ENCODE results near the gene TOR1A. TPM values are rescaled to one million over a fixed set of nuclear protein-coding genes. Genes with fewer than 3 reads are reported as not detected.

TOR1A gene
- total RNA-seq, result 10 to 100 TPM; 31.9 to 32.4 TPM

- CTCF ChIA-PET, result no interaction called here
- H3K36me3 Mint-ChIP-seq (ENCODE audit: low read depth), result peaks cover 35% of the 10 kb centered on the region
- H3K27me3 Mint-ChIP-seq, result no peaks in the 10 kb centered on the region
- TF ChIP-seq, protein P1, sequence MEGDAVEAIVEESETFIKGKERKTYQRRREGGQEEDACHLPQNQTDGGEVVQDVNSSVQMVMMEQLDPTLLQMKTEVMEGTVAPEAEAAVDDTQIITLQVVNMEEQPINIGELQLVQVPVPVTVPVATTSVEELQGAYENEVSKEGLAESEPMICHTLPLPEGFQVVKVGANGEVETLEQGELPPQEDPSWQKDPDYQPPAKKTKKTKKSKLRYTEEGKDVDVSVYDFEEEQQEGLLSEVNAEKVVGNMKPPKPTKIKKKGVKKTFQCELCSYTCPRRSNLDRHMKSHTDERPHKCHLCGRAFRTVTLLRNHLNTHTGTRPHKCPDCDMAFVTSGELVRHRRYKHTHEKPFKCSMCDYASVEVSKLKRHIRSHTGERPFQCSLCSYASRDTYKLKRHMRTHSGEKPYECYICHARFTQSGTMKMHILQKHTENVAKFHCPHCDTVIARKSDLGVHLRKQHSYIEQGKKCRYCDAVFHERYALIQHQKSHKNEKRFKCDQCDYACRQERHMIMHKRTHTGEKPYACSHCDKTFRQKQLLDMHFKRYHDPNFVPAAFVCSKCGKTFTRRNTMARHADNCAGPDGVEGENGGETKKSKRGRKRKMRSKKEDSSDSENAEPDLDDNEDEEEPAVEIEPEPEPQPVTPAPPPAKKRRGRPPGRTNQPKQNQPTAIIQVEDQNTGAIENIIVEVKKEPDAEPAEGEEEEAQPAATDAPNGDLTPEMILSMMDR (IDR thresholded peaks at IDR 0.05), result no peak
- peaks cover 12% of the 10 kb centered on the region for H3K4me1 Mint-ChIP-seq (ENCODE audit: low read depth)
- POLR2A ChIA-PET, result interaction anchor here (0.6 to 3.1 kb wide), 7 partner anchors 9 to 185 kb away, joined by 3 to 17 read pairs (median 8); partner anchors contain the start of genes C9orf78, TOR1B and USP20
- ATAC-seq (peak; percentile 92), DNase-seq (peak; percentile 97)
- intact Hi-C loops (cut with micrococcal nuclease), result no loop called here
- H3K4me3 Mint-ChIP-seq, result peak within 1 kb of the TSS; percentile 86
- peak within 1 kb of the TSS; percentile 61 for H3K27ac Mint-ChIP-seq
- H3K9me3 Mint-ChIP-seq, result no peaks in the 10 kb centered on the region
Observed at GRCh38 chr9:129823935-129824601, at the start of gene TOR1A. TSS of gene TOR1A (minus strand) at chr9:129824136. CDS start at chr9:129824085, 51 bp downstream.

- Mint-ChIP-seq H3K4me1 (ENCODE audit: low read depth) (peaks cover 58% of the 10 kb centered on the region), H3K9me3 (no peaks in the 10 kb centered on the region), H3K27ac (peak overlapping the region; percentile 94), H3K27me3 (no peaks in the 10 kb centered on the region), H3K36me3 (ENCODE audit: low read depth) (peaks cover 50% of the 10 kb centered on the region), H3K4me3 (no peak overlapping the region)
- intact Hi-C loops (cut with micrococcal nuclease), result no loop called here
- TF ChIP-seq, protein P1 (IDR thresholded peaks at IDR 0.05), result no peak
- CTCF ChIA-PET, result no interaction called here
- POLR2A ChIA-PET, result interaction anchor here (4.1 to 7.6 kb wide), 2 partner anchors 7 to 15 kb away, joined by 31 to 114 read pairs; no protein-coding TSS in a partner anchor
- ATAC-seq (no peak), DNase-seq (no peak)
Observed at GRCh38 chr9:129871046-129871445, 47.1 kb upstream of the TOR1A start.

GRCh38 chr9:129869585-129870501, 45.9 kb upstream of the TOR1A start:
- ChIA-PET CTCF (interaction anchor here (1.3 to 1.9 kb wide), 3 partner anchors 8 to 21 kb away, joined by 3 to 8 read pairs (median 4); no protein-coding TSS in a partner anchor), POLR2A (interaction anchor here (0.5 to 7.6 kb wide), 12 partner anchors 8 to 165 kb away, joined by 3 to 114 read pairs (median 4); partner anchors contain the start of genes C9orf78, TOR1A and USP20)
- no peaks in the 10 kb centered on the region for H3K27me3 Mint-ChIP-seq
- H3K4me3 Mint-ChIP-seq, result peak overlapping the region; percentile 69
- intact Hi-C loops (cut with micrococcal nuclease), result no loop called here
- no peaks in the 10 kb centered on the region for H3K9me3 Mint-ChIP-seq
- H3K36me3 Mint-ChIP-seq (ENCODE audit: low read depth), result peaks cover 60% of the 10 kb centered on the region
- ATAC-seq, result no peak
- H3K27ac Mint-ChIP-seq, result peak overlapping the region; percentile 94
- no peak for DNase-seq
- H3K4me1 Mint-ChIP-seq (ENCODE audit: low read depth), result peaks cover 69% of the 10 kb centered on the region
- TF ChIP-seq, protein P1 (IDR thresholded peaks at IDR 0.05), result no peak

DNA sequence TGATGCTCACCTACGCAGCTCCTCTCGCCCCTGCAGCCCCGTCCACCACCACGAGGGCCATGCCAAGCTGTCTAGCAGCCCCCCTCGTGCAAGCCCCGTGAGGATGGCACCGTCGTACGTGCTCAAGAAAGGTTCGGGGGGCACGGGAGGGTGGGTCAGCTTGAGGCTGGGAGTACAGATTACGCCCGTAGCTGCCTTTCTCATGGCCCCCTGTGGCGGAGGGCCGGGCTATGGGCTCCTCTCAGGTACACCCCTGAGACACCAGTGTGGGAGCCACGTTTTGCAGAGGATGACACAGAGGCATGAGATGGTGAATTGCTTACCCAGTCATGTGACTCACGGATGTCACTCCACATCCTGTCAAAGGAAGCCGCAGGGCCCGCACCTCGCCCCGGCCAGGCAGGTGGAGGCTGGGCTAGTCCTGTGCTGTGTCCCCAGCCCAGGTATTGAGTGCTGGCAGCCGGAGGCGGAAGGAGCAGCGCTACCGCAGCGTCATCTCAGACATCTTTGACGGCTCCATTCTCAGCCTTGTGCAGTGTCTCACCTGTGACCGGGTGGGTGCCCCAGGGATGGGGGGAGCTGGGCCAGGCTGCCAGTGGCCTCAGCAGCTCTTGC, 45.0 kb upstream of the TOR1A start:
- H3K27ac Mint-ChIP-seq, result peak overlapping the region; percentile 94
- ATAC-seq (peak; percentile 81), DNase-seq (peak; percentile 93)
- CTCF ChIA-PET, result interaction anchor here (1.1 to 1.9 kb wide), 4 partner anchors 9 to 34 kb away, joined by 3 to 8 read pairs (median 4); partner anchors contain the start of genes C9orf78 and USP20
- POLR2A ChIA-PET, result interaction anchor here (0.6 to 7.6 kb wide), 19 partner anchors 8 to 184 kb away, joined by 3 to 114 read pairs (median 4); partner anchors contain the start of genes C9orf78, TOR1A, TOR1B and USP20
- TF ChIP-seq, protein P1 (IDR thresholded peaks at IDR 0.05), result peak; percentile 22
- intact Hi-C loops (cut with micrococcal nuclease), result no loop called here
- H3K4me3 Mint-ChIP-seq, result peak overlapping the region; percentile 69
- peaks cover 59% of the 10 kb centered on the region for H3K36me3 Mint-ChIP-seq (ENCODE audit: low read depth)
- no peaks in the 10 kb centered on the region for H3K27me3 Mint-ChIP-seq
- no peaks in the 10 kb centered on the region for H3K9me3 Mint-ChIP-seq
- H3K4me1 Mint-ChIP-seq (ENCODE audit: low read depth), result peaks cover 72% of the 10 kb centered on the region

All from activated CD8-positive, alpha-beta T cell treated with anti-CD3 and anti-CD28 coated beads for 36 hours (primary cell).